Iris pigment epithelial cell (primary cell): ENCODE data around the gene IFNAR2.

Experiments used
- DNase-seq: peaks from one replicate; pipeline ENCODE4 v3.0.0-alpha.2; 2011; ENCODE audit warnings: low read depth

Gene IFNAR2

GRCh38 chr21:33229784-33230544 lies at the start of gene IFNAR2:
TSS of gene IFNAR2 (plus strand) at chr21:33229938. CDS start at chr21:33241923, 11,985 bp downstream.
- DNase-seq, result peak; percentile 53

- DNase-seq, result no peak
These were observed 43.9 kb upstream of the IFNAR2 start for GRCh38 chr21:33185852-33186251.

GRCh38 chr21:33187276-33187675 lies 42.5 kb upstream of the IFNAR2 start:
- no peak for DNase-seq

GRCh38 chr21:33189237-33189636 lies 40.5 kb upstream of the IFNAR2 start:
- DNase-seq, result no peak

GRCh38 chr21:33189824-33190223 lies 39.9 kb upstream of the IFNAR2 start:
- DNase-seq, result no peak

GRCh38 chr21:33196941-33197374 lies 32.8 kb upstream of the IFNAR2 start:
- DNase-seq, result peak; percentile 55

- no peak for DNase-seq
These were observed 32.2 kb upstream of the IFNAR2 start for GRCh38 chr21:33197496-33197895.

GRCh38 chr21:33198346-33199099 lies 31.2 kb upstream of the IFNAR2 start:
- DNase-seq, result peak; percentile 28

- DNase-seq, result no peak
These were observed 30.7 kb upstream of the IFNAR2 start for GRCh38 chr21:33199100-33199464.

GRCh38 chr21:33199516-33200217 lies 30.1 kb upstream of the IFNAR2 start:
- peak; percentile 94 for DNase-seq

- DNase-seq, result no peak
These were observed 27.8 kb upstream of the IFNAR2 start for GRCh38 chr21:33201956-33202355.

- no peak for DNase-seq
These were observed 27.0 kb upstream of the IFNAR2 start for GRCh38 chr21:33202464-33203363.

GRCh38 chr21:33203371-33203724 lies 26.4 kb upstream of the IFNAR2 start:
- DNase-seq, result no peak

GRCh38 chr21:33205476-33205875 lies 24.3 kb upstream of the IFNAR2 start:
- no peak for DNase-seq

- no peak for DNase-seq
These were observed 22.9 kb upstream of the IFNAR2 start for GRCh38 chr21:33206771-33207281.

- no peak for DNase-seq
These were observed 22.1 kb upstream of the IFNAR2 start for GRCh38 chr21:33207449-33208149.

GRCh38 chr21:33208534-33208933 lies 21.2 kb upstream of the IFNAR2 start:
- DNase-seq, result no peak

- no peak for DNase-seq
These were observed 18.4 kb upstream of the IFNAR2 start for GRCh38 chr21:33211305-33211704.

- DNase-seq, result no peak
These were observed 18.0 kb upstream of the IFNAR2 start for GRCh38 chr21:33211732-33212131.

GRCh38 chr21:33212159-33212851 lies 17.4 kb upstream of the IFNAR2 start:
- DNase-seq, result peak; percentile 60
